Gastrocnemius medialis (tissue), 4 donors: ENCODE results near the gene EIF3B. TPM values are rescaled to one million over a fixed set of nuclear protein-coding genes. Genes with fewer than 3 reads are reported as not detected.
"Not testable (repeated sequence)": the region's sequence is repeated elsewhere in the genome, so short reads cannot be mapped to it uniquely, and the experiment has no call there.

ENCODE experiments used
- ATAC-seq, 2 donors: fragments of 150-250 bp; one replicate each; pipeline ENCODE4 v1.9.1; 2016
- DNase-seq, 2 donors: peaks; one replicate each; pipeline ENCODE4 v3.0.0-alpha.2; 2019
- H3K27ac ChIP-seq, 4 donors: fragments of 200-600 bp; sonication (generic); 1 replicate in 1 of 4; 2 replicates in 3 of 4; pipeline ENCODE4 v1.5.1; 2016 to 2018; ENCODE audit warnings: mild to moderate bottlenecking in 2 of 4, moderate library complexity in 1 of 4
- H3K27me3 ChIP-seq, 3 donors: fragments of 200-600 bp; sonication (generic) in 2 of 3; 1 replicate in 1 of 3; 2 replicates in 2 of 3; pipeline versions ENCODE4 v1.5.1 to v1.6.0; 2016 to 2019; ENCODE audit warnings: mild to moderate bottlenecking in 1 of 3, moderate library complexity in 1 of 3
- H3K36me3 ChIP-seq, 2 donors: fragments of 200-600 bp; sonication (generic) in 1 of 2; one replicate each; pipeline ENCODE4 v1.5.1; 2017 to 2018
- H3K4me1 ChIP-seq, 2 donors: fragments of 200-600 bp; sonication (generic) in 1 of 2; one replicate each; pipeline ENCODE4 v1.5.1; 2016 to 2017; ENCODE audit warnings: mild to moderate bottlenecking in 2 of 2
- H3K4me3 ChIP-seq, 4 donors: fragments of 200-600 bp; sonication (generic) in 3 of 4; 1 replicate in 1 of 4; 2 replicates in 3 of 4; pipeline ENCODE4 v1.5.1; 2016 to 2019; ENCODE audit warnings: mild to moderate bottlenecking in 2 of 4
- H3K9me3 ChIP-seq, 3 donors: fragments of 200-600 bp; sonication (generic) in 2 of 3; 1 replicate in 1 of 3; 2 replicates in 2 of 3; pipeline ENCODE4 v1.5.1; 2016 to 2019
- CTCF ChIP-seq, 5 experiments: fragments of 450-650 bp in 3 of 5; fragments of 200-600 bp in 2 of 5; sonication (generic) in 2 of 5; IDR thresholded peaks in 4 of 5; conservative IDR thresholded peaks in 1 of 5; 1 replicate in 4 of 5; 2 replicates in 1 of 5; pipeline ENCODE4 v1.5.1; 2016 to 2019; ENCODE audit warnings: antibody characterized with exemption in 5 of 5, mild to moderate bottlenecking in 3 of 5, moderate library complexity in 3 of 5
- POLR2A ChIP-seq, 2 donors: fragments of 450-650 bp; IDR thresholded peaks; one replicate each; pipeline ENCODE4 v1.6.1; 2017; ENCODE audit warnings: antibody characterized with exemption in 2 of 2, mild to moderate bottlenecking in 2 of 2, moderate library complexity in 2 of 2
- in situ Hi-C, 4 donors: fragments of 200-750 bp; cut with MboI; loops; one replicate each; pipeline versions ENCODE4 v1.15.0 to v1.8.0; 2017; ENCODE audit warnings: low sequenced_read_pairs in 4 of 4
- intact Hi-C: fragments of 100-400 bp; cut with DNase I; formaldehyde crosslinking; loops from one replicate; pipeline ENCODE4 v1.15.1; 2023; ENCODE audit warnings: low total_unique reads
- total RNA-seq, 4 donors: library from RNA; depleted of rRNA; stranded (reverse); fragments of >200 nt; gene quantifications; one replicate each; pipeline versions ENCODE4 v1.1.0 to v1.2.3, GENCODE V29; 2016

The EIF3B gene
- total RNA-seq, 4 donors from 2014 or later = 105 to 207 (median 195) TPM

- intact Hi-C loops = no loop called here
- no peaks in the 10 kb centered on the region for H3K36me3 ChIP-seq
- no peak for TF ChIP-seq POLR2A (IDR thresholded peaks at IDR 0.05)
- H3K27me3 ChIP-seq = no peaks in the 10 kb centered on the region
- DNase-seq (no peak), ATAC-seq (no peak)
- in situ Hi-C loops = no loop called here
- no peak overlapping the region for H3K27ac ChIP-seq
- H3K9me3 ChIP-seq = no peaks in the 10 kb centered on the region
- H3K4me1 ChIP-seq = peaks cover 18 to 33% of the 10 kb centered on the region in 2 donors
- H3K4me3 ChIP-seq = no peak overlapping the region
Observed at GRCh38 chr7:2416063-2416462, 61.4 kb downstream of the EIF3B start.

- in situ Hi-C loops (no loop called here), intact Hi-C loops (no loop called here)
- Histone ChIP-seq H3K4me1 (peaks cover 13 to 30% of the 10 kb centered on the region in 2 donors), H3K9me3 (no peaks in the 10 kb centered on the region), H3K27ac (no peak overlapping the region), H3K4me3 (no peak overlapping the region), H3K27me3 (no peaks in the 10 kb centered on the region), H3K36me3 (no peaks in the 10 kb centered on the region)
- DNase-seq (no peak), ATAC-seq (no peak)
- TF ChIP-seq CTCF (IDR thresholded peaks at IDR 0.05 in 4 of 5, conservative IDR thresholded peaks at IDR 0.05 in 1 of 5) (no peak), POLR2A (IDR thresholded peaks at IDR 0.05) (no peak)
Observed at GRCh38 chr7:2416650-2417049, 62.0 kb downstream of the EIF3B start.

- in situ Hi-C loops, intact Hi-C loops, H3K9me3 ChIP-seq, H3K4me3 ChIP-seq, H3K27me3 ChIP-seq, H3K36me3 ChIP-seq, H3K27ac ChIP-seq, DNase-seq, ATAC-seq: not testable (repeated sequence)
- peaks cover 7 to 25% of the 10 kb centered on the region in 2 donors for H3K4me1 ChIP-seq
Observed at GRCh38 chr7:2417178-2417577, 62.6 kb downstream of the EIF3B start.

- DNase-seq = no peak
- Histone ChIP-seq H3K27ac (no peak overlapping the region), H3K4me1 (peaks cover 0 to 16% of the 10 kb centered on the region in 2 donors), H3K36me3 (no peaks in the 10 kb centered on the region), H3K9me3 (no peaks in the 10 kb centered on the region), H3K4me3 (no peak overlapping the region), H3K27me3 (no peaks in the 10 kb centered on the region)
- in situ Hi-C loops (no loop called here), intact Hi-C loops (no loop called here)
- no peak for ATAC-seq
- TF ChIP-seq CTCF (IDR thresholded peaks at IDR 0.05 in 4 of 5, conservative IDR thresholded peaks at IDR 0.05 in 1 of 5) (no peak), POLR2A (IDR thresholded peaks at IDR 0.05) (no peak)
Observed at GRCh38 chr7:2417981-2418481, 63.4 kb downstream of the EIF3B start.

- DNase-seq = no peak
- H3K36me3 ChIP-seq = no peaks in the 10 kb centered on the region
- H3K4me3 ChIP-seq = no peak overlapping the region
- intact Hi-C loops (no loop called here), in situ Hi-C loops (no loop called here)
- no peak overlapping the region for H3K27ac ChIP-seq
- no peaks in the 10 kb centered on the region for H3K27me3 ChIP-seq
- H3K4me1 ChIP-seq = peaks cover 0 to 13% of the 10 kb centered on the region in 2 donors
- TF ChIP-seq CTCF (IDR thresholded peaks at IDR 0.05 in 4 of 5, conservative IDR thresholded peaks at IDR 0.05 in 1 of 5) = no peak
- TF ChIP-seq POLR2A (IDR thresholded peaks at IDR 0.05) = no peak
- ATAC-seq = no peak
- no peaks in the 10 kb centered on the region for H3K9me3 ChIP-seq
Observed at GRCh38 chr7:2420216-2420933, 65.7 kb downstream of the EIF3B start.
